ENCODE results near the gene DDX31.

Gene DDX31

DNA sequence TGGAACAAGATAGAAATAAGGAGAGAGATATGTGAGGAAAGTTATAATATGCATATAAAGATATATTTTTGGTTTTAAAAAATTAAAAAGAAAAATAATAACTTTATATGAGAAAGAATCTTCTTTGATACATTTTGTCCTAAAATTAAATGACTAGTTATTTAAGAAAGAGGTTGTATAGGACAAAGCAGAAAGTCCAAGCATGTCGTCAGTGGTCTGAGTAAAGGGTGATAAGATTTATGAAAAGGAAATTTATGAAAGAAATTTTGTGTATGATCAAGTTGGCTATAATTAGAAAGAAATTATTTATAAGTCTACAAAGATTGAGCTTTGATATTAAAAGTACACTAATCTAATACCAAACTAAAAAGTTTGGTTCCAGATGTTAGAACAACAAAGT, 32.5 kb upstream of the DDX31 start:
- TF ChIP-seq TAF1 (IDR thresholded peaks at IDR 0.05; ENCODE audit: borderline replicate concordance, insufficient read depth, low read length) (no peak), SIN3A (IDR thresholded peaks at IDR 0.05; ENCODE audit: borderline replicate concordance, insufficient read depth, low read length) (no peak), FOXP2 (optimal IDR thresholded peaks at IDR 0.05; ENCODE audit: borderline replicate concordance, extremely low read depth, extremely low read length, insufficient read depth) (no peak), REST (IDR thresholded peaks at IDR 0.05; ENCODE audit: insufficient read depth in 1 of 2, low read depth in 2 of 2, low read length in 2 of 2) (no peak), POLR2AphosphoS5 (IDR thresholded peaks at IDR 0.05; ENCODE audit: low read depth, low read length) (no peak)

DNA sequence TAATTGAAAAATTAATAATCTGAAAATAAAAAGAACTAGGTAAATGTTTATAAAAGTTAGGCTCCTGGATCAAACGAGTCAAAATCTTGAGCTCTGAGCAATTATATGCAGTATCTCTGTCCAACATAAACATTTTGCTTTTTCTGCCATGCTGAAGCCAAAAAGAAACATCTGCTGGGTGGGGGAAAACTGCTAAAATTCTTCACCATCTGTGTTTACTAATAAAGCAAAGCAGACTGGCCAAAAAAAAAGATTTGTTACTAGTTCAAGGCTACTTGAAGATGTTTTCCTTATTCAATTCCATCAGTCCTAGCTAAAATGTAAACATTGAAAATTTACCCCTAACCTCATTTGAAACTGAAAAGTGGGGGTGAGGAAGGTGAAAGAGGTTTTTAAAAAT, 30.2 kb upstream of the DDX31 start:
- TF ChIP-seq FOXP2 (optimal IDR thresholded peaks at IDR 0.05; ENCODE audit: borderline replicate concordance, extremely low read depth, extremely low read length, insufficient read depth) (no peak), REST (IDR thresholded peaks at IDR 0.05; ENCODE audit: insufficient read depth in 1 of 2, low read depth in 2 of 2, low read length in 2 of 2) (no peak), POLR2AphosphoS5 (IDR thresholded peaks at IDR 0.05; ENCODE audit: low read depth, low read length) (no peak), TAF1 (IDR thresholded peaks at IDR 0.05; ENCODE audit: borderline replicate concordance, insufficient read depth, low read length) (no peak), SIN3A (IDR thresholded peaks at IDR 0.05; ENCODE audit: borderline replicate concordance, insufficient read depth, low read length) (no peak)

DNA sequence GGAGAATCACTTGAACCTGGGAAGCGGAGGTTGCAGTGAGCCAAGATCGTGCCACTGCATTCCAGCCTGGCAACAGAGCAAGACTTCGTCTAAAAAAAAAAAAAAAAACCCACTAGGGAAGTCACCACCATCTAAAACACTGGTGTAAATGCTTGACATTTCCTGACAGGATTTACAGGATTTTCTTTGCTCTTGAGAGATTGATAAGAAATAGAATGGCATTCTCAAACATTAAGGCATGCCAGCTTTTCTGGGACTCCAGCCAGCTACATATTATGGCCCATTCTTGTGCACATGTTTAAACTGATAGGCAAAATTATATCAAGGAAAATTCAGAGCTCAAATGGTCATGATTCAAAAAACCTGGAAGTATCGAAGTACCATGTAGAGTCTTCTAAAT, 29.2 kb upstream of the DDX31 start:
- TF ChIP-seq FOXP2 (optimal IDR thresholded peaks at IDR 0.05; ENCODE audit: borderline replicate concordance, extremely low read depth, extremely low read length, insufficient read depth) = no peak
- TF ChIP-seq TAF1 (IDR thresholded peaks at IDR 0.05; ENCODE audit: borderline replicate concordance, insufficient read depth, low read length) = no peak
- TF ChIP-seq SIN3A (IDR thresholded peaks at IDR 0.05; ENCODE audit: borderline replicate concordance, insufficient read depth, low read length) = no peak
- no peak for TF ChIP-seq REST (IDR thresholded peaks at IDR 0.05; ENCODE audit: insufficient read depth in 1 of 2, low read depth in 2 of 2, low read length in 2 of 2)
- no peak for TF ChIP-seq POLR2AphosphoS5 (IDR thresholded peaks at IDR 0.05; ENCODE audit: low read depth, low read length)

GRCh38 chr9:132697230-132697629, 27.4 kb upstream of the DDX31 start:
- TF ChIP-seq REST (IDR thresholded peaks at IDR 0.05; ENCODE audit: insufficient read depth in 1 of 2, low read depth in 2 of 2, low read length in 2 of 2) = no peak
- TF ChIP-seq POLR2AphosphoS5 (IDR thresholded peaks at IDR 0.05; ENCODE audit: low read depth, low read length) = no peak
- no peak for TF ChIP-seq SIN3A (IDR thresholded peaks at IDR 0.05; ENCODE audit: borderline replicate concordance, insufficient read depth, low read length)
- TF ChIP-seq TAF1 (IDR thresholded peaks at IDR 0.05; ENCODE audit: borderline replicate concordance, insufficient read depth, low read length) = no peak
- TF ChIP-seq FOXP2 (optimal IDR thresholded peaks at IDR 0.05; ENCODE audit: borderline replicate concordance, extremely low read depth, extremely low read length, insufficient read depth) = no peak

GRCh38 chr9:132694144-132694543, 24.4 kb upstream of the DDX31 start:
- TF ChIP-seq TAF1 (IDR thresholded peaks at IDR 0.05; ENCODE audit: borderline replicate concordance, insufficient read depth, low read length) = no peak
- TF ChIP-seq REST (IDR thresholded peaks at IDR 0.05; ENCODE audit: insufficient read depth in 1 of 2, low read depth in 2 of 2, low read length in 2 of 2) = no peak
- TF ChIP-seq POLR2AphosphoS5 (IDR thresholded peaks at IDR 0.05; ENCODE audit: low read depth, low read length) = no peak
- TF ChIP-seq SIN3A (IDR thresholded peaks at IDR 0.05; ENCODE audit: borderline replicate concordance, insufficient read depth, low read length) = no peak
- no peak for TF ChIP-seq FOXP2 (optimal IDR thresholded peaks at IDR 0.05; ENCODE audit: borderline replicate concordance, extremely low read depth, extremely low read length, insufficient read depth)
